GM19372 (cell line): ENCODE results near the gene CDK9.
"Not testable (repeated sequence)": the region's sequence is repeated elsewhere in the genome, so short reads cannot be mapped to it uniquely, and the experiment has no call there.

Experiments
- ATAC-seq: cut with Tn5 transposase; IDR thresholded peaks from one replicate; pipeline ENCODE4 v1.9.1; 2021; ENCODE audit warnings: mild to moderate bottlenecking, low read depth, moderate library complexity; ENCODE audit not compliant: unreplicated experiment

CDK9 gene

DNA sequence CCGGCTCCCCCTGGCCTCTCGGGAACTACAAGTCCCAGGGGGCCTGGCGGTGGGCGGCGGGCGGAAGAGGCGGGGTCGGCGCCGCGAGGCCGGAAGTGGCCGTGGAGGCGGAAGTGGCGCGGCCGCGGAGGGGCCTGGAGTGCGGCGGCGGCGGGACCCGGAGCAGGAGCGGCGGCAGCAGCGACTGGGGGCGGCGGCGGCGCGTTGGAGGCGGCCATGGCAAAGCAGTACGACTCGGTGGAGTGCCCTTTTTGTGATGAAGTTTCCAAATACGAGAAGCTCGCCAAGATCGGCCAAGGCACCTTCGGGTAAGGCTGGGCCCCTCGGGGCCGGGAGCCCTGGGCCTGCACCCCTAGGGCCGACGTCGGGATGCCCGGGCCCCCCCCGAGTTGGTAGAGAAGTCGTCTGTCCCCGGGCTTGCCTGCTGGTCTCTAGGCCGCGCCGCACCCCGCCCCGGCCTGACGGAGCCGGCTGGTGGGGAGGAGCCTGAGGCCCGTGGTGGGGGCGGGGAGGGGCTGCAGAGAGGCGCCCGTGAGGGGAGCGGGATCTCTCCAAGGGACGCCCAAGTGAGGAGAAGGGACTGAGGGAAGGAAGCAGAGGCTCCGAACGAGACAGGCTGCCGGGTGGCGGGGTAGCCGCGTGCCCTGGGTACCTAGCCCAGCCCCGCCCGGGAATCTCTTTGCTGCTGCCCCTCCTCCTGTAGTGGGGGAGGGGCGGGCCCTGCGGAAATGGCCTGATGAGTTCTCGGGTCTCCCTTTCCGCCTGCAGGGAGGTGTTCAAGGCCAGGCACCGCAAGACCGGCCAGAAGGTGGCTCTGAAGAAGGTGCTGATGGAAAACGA lies at the start of gene CDK9:
Gene CDK9 (plus strand): TSS at position 102 of the 840 bp plus-strand sequence. CDS start 115 bp downstream, at position 217.
- ATAC-seq: peak; percentile 56

DNA sequence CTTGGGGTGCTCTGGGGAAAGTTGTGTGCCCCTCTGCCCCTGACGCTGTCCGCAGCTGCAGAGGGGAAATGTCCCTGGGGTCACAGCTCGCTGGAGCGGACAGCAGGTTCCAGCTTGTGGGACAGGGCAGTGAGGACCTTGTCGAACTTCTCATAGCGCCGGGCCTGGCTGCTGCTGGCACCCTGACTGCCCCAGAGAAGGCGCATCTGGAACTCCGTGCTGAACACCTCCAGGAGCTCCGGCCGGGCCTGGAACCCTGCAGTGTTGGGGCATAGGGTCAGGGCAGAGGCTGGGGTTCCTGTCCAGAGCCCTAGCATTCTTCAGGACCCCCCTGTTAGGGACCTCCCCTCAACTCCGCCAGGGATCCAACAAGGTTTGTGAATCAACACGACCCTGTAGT lies 47.2 kb upstream of the CDK9 start:
- no peak for ATAC-seq

DNA sequence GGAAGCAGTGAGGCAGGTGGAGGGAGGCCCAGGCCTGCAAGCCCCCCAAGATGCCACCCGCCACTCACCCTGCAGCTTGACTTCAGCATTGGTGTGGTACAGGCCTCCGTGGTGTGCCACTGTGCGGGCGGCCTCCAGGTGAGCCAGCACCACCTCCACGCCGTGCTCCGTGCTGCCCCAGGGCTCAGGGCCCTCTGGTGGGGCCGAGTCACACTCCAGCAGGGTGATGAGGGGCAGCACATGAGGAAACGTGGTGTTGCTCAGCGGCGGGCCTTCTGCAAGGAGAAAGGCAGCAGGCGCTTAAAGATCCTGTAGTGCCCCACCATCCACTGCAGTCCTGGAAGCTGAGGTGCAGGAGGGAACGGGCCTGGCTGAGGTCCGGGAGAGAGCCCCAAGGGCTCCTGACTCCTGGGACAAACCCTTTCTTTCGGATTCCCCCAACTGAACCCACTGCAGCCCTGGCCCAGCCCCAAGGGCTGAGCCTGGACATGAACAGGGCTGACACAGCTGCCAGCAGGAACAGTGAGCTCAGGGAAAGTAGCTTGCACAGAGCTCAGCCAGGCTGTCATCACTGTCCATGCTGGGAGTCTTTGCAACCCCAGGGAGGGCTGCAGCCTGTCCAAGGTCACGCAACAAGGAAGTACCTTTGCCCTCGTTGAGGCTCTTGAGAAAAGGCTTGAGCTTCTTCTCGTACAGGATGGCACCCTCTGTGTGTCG lies 46.1 kb upstream of the CDK9 start:
- ATAC-seq: no peak

DNA sequence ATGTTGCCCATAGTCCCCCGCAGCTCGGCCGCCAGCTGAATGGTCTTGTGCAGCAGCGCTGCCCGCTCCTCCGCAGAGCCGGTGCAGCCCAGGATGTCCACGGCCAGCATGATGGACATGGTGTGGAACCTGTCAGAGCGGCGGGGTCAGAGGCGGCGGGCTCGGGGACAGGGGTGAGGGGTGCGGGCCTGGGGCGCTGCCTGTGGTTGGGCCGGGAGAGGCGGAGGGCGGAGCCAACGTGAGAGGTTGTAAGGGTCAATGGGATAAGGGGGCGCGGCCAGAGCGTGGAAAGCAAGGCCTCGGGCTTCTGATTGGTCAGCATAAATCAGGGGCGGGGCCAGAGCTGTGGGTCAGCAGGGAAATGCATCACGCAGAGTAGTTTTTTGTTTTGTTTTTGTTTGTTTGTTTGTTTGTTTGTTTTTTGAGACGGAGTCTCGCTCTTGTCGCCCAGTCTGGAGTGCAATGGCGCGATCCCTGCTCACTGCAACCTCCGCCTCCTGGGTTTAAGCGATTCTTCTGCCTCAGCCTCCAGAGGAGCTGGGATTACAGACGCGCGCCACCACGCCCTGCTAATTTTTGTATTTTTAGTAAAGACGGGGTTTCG lies 43.9 kb upstream of the CDK9 start:
- ATAC-seq: no peak

DNA sequence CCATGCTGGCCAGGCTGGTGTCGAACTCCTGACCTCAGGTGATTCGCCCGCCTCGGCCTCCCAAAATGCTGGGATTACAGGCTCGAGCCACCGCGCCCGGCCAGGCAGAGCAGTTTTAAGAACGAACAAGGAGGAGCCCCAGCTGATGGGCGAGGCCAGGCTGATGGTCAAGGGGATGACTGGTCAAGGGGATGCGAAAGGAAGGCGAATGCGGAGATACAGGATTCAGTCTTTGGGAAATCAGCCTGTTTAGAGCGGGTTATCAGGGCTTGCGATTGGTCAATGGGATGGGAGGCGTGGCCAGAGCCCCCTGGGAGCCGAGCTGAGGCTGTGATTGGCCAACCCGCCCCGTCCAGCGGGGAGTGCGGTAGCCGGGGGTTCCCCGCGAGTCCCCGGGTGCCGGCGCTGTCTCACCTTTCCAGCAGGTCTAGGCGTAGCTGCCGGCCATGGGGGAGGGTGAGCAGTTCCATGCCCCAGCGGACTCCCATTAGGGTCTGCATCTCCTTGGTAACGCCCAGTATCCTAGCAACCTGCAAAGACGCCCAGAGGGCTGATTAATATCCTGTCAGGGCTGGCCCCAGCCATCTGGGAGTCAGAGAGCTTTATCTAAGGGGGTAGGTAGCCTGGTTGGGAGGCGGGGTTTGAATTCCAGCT lies 43.3 kb upstream of the CDK9 start:
- ATAC-seq: no peak

DNA sequence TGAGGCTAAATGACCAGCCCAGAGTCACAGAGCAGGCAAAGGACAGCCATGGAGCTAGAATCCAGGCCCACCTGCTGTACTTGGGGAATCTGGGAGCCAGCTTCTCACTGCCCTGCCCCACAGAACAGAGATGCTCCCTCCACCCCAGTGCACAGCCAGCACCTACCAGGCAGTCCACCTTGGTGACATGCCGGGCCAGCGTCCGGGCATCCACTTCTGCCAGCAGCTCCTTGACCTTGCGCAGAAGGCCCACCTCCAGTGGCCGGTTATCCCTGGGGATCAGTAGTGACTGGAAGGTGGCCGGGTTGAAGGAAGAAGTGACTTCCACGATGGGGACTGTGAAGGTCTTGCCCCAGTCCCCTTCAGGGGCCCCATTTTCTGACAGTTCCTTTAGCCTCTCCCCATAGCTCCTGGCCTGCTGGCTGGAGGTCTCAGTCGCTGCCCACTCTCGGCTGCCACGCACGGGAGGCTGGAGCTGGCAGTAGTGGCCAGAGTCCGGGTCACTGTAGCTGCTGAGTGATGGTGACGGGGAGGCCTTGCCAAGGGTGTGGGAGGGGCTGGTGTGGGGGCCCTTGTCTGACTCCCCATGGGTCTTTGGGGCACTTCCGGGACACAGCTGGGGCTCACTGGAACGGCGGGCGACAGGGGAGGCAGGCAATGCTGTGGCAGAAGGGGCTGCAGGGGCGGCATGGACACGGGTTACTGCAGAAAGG lies 41.3 kb upstream of the CDK9 start:
- no peak for ATAC-seq

DNA sequence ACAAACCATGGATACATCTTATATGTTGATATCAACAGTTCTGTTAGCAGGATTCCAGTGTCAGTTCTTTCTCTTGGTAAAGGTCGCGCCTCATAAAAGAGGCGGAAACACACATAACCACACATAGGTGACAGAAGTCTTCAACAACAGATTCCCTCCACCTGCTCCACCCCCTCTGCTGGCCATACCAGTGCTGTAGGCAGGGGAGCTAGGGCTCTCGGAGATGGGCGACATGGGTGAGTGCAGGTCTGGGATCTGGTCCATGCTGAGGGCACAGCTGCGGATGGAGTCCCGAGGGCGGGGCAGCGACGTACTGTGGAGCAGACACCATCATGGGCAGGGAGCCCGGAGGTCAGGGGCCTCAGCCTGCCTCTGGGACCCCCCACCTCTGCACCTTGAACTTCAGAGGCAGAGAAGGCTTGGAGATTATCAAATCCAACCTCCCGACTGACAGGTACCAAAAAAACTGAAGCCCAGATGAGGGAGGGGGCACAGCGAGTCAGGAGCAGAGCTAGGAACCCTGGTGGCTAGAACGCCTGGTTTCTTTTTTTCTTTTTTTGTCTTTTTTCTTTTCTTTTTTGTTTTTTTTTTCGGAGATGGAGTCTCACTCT lies 38.8 kb upstream of the CDK9 start:
- no peak for ATAC-seq

DNA sequence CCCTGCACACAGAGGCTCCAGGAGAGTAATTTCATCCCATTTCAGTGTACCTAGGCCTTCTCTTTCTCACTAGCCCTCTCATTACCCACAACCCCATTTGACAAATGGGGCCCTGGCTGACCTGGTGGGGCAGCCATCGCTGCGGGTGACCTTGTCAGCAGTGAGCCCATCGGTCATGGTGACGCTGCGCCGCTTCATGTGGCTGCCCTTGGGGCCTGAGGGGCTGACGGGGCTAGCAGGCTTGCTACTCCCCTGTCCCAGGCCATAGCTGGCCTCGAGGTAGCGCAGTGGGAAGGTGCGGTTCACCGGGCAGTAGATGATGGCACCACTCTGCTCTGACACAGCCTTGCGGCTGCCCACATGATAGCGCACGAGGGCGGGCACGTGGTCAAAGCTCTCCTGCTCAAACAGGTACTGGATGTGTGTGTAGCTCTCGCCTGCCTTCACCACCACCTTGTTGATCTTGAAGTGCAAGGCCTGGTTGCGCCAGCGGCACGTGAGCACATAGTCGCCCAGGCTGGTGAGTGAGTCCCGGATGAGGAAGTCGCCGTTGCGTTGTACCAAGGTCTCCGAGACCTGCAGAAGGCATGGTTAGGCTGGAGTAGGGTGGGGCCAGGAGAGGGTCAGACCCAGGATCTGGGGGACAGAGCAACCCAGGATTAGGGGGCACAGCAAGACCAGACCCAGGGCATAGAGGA lies 36.6 kb upstream of the CDK9 start:
- no peak for ATAC-seq

DNA sequence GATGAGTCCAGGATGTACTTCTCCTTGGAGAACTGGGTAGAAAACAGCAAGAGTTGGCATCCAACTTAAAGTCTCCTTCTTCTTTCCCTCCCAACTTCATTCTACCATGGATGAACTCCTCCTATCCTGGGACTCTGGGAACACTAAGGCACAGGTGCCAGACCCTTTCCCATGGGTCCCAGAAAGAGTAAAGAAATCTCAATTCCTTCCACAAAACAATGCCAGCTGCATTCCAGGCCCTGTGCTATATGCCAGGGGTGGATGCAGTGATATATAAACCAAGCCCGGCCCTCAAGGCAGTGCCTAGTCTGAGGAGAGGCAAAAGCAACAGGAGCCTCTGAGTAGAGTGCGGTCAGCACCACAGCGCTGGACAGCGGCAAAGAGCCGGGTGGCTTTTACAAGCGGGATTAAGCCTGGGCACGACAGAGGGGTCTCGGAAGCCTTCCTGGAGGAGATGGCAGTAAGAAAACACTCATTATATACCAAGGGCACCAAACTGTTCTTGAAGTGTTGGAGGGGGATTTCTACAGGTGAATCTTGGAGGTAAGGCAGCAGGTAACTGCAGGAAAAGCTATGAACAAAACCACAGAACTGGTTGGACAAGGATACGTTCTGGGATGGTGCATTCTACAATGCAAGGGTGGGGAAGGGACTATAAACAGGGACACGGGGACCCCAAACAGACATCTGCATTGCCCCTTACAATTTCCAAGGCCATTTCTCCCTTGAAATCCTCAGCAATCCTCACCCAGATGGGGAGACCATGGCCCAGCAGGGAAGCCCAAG lies 34.4 kb upstream of the CDK9 start:
- no peak for ATAC-seq

DNA sequence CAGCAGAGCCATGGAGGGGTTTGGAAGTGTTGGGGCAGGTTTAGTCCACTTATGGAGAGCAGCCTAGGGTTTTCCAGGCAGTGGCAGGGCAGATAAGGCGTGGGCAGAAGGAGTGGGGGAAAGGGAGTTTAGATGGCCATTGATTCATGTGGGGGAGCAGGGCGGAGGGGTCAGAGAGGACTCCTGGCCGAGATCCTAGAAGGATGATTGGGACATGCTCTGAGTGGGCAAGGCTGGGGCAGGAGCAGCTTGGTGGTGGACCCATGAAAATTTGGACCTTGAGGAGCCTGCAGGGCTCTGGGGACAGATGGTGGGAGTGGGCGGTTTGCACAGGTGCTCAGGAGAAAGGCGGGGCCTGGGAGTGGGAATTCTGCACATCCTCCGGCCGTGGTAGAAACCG lies 32.7 kb upstream of the CDK9 start:
- no peak for ATAC-seq

DNA sequence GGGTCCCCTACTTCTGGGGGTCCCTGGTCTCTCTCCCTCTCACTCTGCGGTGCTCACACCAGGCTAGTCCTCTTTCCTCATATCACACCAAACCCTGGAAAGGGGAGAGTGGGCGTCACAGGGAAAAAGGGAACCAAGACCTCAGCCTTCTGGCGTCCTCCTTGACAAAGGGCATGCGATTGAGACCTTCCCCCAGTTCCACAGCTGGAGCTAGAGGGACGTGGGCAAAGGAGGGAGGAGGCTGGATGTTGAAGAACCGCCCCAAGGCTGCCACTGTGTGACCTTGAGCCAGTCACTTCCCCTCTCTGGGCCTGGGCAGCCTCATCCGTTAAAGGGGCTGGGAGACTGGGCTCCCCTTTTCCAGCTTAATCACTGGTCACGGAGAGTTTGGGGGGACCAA lies 32.2 kb upstream of the CDK9 start:
- ATAC-seq: no peak

DNA sequence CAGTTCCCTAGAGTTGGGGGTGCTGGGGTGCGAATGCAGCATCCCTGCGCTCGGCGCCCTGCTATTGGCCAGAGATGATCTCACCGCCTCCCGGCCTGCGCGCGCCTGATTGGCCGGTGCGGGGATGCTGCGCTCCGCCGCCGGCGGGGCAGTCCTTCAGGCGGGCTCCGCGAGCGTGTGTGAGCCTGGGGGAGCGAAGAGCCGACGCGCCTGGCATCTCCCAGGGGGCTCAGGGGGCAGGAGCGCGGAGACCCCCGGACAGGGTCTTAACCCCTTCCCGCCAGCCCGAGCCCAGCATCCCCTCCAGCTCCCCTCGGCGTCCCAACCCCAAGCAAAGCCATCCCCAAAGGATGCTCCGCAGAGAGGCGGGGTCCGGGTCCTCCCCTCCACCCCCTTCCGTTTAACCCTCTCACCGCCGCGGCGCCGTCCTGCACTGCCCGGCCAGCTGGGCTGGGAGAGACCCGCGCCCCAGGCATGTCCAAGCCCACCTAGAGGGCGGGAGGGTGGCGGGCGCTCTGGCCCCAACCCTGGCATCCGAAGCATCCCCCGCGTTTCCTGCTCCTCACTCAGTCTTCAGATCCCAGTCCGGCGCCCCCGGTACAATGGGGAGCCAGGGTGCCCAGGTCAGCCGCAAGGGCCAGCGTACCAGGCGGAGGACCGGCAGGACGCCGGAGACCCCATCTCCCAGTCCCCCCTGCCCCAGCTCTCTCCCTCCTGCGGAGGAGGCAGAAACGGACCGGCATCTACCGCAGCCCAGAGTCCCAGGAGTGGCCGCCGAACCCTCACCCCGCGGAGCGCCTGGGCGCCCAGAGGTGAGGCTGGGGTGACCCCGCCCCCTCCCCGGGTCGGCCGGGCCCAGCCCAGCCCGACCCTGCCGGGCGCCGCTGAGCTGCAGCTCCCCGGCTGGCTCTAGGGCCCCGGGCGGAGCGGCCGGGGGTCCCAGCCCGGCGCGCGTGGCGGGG lies 31.5 kb upstream of the CDK9 start:
- ATAC-seq: no peak

DNA sequence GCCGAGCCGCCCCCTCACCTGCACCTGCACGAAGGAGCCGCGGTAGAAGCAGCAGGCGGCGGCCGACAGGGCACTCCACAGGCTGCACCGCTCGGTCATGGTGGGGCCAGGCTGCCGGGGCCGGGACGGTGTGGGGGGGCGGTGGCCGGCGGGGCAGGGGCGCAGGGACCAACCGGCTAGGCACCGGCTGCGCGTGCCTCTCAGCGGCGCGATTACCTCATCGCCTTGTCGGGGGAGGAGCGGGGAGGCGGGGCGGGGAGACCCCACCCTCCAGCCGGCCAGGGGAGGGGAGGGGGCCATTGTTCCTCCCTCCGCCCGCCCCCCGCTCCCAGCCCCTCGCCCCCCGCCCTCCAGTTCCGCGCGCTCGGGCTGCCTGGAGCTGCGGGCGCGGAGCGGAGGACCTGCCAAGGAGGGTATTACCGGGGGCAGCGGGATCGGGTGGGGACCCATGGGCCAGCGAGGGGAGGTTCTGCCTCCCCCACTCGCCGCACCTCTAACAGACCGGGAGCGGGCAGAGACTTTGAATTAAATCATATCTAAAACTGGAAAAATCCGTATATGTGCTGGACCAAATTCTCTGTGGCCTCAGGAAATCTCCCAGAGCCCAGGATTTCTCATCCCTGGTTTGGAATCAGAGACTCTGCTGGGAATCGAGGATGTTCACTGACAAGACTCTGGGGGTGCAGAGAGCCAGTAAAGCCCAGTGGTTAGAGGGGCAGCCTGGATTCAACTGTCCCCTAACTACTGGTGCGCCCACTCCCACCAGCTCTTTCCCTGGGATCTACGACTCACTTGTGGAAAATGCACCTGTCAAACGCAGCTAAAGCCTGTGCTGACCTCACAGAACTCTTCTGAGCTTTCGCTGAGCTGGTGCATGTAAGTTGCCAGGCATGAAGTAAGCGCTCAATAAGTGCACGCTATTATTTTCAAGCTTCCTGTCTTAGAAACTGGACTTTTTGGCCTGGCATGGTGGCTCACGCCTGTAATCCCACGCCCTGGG lies 30.5 kb upstream of the CDK9 start:
- no peak for ATAC-seq

DNA sequence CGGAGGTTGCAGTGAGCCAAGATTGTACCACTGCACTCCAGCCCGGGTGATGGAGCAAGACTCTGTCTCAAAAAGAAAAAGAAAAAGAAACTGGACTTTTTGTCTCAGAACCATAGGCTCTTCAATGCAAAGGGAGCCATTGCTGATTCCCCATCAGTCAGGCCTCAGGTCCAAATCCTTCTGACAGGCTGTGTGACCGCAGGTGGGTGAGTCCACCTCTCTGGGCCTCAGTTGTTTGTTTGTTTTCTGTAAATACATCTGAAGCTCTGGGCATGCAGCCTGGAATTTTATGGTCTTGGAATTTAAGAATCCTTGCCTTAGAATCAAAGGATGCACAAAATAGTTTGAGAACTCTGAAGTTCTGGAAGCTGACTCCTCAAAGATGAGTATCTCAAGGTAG lies 29.6 kb upstream of the CDK9 start:
- ATAC-seq: no peak

DNA sequence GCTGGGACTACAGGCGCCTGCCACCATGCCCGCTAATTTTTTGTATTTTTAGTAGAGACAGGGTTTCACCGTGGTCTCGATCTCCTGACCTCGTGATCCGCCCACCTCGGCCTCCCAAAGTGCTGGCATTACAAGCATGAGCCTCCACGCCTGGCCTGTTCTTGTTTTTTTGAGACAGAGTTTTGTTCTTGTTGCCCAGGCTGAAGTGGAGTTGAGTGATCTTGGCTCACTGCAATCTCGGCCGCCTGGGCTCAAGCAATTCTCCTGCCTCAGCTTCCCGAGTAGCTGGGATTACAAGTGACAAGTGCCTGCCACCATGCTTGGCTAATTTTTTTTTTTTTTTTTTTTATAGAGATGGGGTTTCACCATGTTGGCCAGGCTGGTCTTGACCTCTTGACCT lies 29.1 kb upstream of the CDK9 start:
- not testable (repeated sequence) for ATAC-seq

DNA sequence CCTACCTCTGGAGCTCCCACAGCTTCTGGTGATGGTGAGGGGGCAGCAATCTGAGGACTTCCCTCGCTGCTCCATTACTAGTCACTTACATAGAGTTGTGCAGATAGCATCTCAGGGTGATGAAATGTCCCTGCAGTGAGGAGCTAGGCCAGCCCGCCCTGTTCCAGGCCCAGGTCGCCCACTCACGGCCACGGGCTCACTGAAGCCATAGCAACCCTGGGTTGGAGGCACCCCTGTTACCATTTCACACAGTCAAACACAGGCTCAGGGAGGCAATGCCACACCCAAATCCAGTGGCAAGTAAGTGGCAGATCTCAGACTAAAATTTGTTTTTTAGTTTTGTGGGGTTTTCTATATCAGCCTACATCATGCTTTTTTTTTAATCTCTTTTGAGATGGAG lies 27.0 kb upstream of the CDK9 start:
- no peak for ATAC-seq
